Endothelial cell of umbilical vein (primary cell): ENCODE results near the gene PHLDB2.

ENCODE experiments used
- CTCF ChIP-seq, 2 donors: IDR thresholded peaks; 1 replicate in 1 of 2; 2 replicates in 1 of 2; pipeline ENCODE4 v1.5.1; 2011; ENCODE audit warnings: low read length in 2 of 2, mild to moderate bottlenecking in 2 of 2, moderate library complexity in 2 of 2, control low read depth in 1 of 2, inconsistent platforms in 1 of 2, low read depth in 1 of 2; ENCODE audit not compliant: insufficient read depth in 1 of 2; ENCODE audit errors: extremely low read depth in 1 of 2
- EZH2 ChIP-seq: IDR thresholded peaks from 2 replicates; pipeline ENCODE4 v1.6.1; 2012; ENCODE audit warnings: borderline replicate concordance, low read depth, mild to moderate bottlenecking, moderate library complexity, low read length, inconsistent platforms; ENCODE audit not compliant: severe bottlenecking
- JUN ChIP-seq: IDR thresholded peaks from 2 replicates; pipeline ENCODE4 v1.6.1; 2011; ENCODE audit warnings: borderline replicate concordance, low read depth; ENCODE audit not compliant: insufficient read length, insufficient read depth
- POLR2A ChIP-seq: IDR thresholded peaks from 2 replicates; pipeline ENCODE4 v1.6.1; 2012; ENCODE audit warnings: low read depth, mild to moderate bottlenecking, control low read depth, low read length
- TF ChIP-seq, protein P1 (sequence below): IDR thresholded peaks from 2 replicates; pipeline ENCODE4 v1.6.1; 2011; ENCODE audit not compliant: insufficient read depth, insufficient read length

- TF ChIP-seq CTCF (IDR thresholded peaks at IDR 0.05; ENCODE audit: extremely low read depth in 1 of 2, insufficient read depth in 1 of 2, low read depth in 1 of 2, low read length in 2 of 2) (peak; percentile 64 to 69), POLR2A (no peak), JUN (no peak), EZH2 (no peak)
- TF ChIP-seq, protein P1, sequence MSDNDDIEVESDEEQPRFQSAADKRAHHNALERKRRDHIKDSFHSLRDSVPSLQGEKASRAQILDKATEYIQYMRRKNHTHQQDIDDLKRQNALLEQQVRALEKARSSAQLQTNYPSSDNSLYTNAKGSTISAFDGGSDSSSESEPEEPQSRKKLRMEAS: no peak
These were observed 154.2 kb downstream of the PHLDB2 start for GRCh38 chr3:112013058-112013783.
